Tibial artery (tissue), 4 donors: ENCODE measurements around the gene ZNF200.
"Not testable (repeated sequence)": the region's sequence is repeated elsewhere in the genome, so short reads cannot be mapped to it uniquely, and the experiment has no call there.

Experiments used
- DNase-seq, 2 donors: peaks; one replicate each; pipeline ENCODE4 v3.0.0-alpha.2; 2019
- H3K27ac ChIP-seq, 2 donors: fragments of 200-600 bp; sonication (generic) in 1 of 2; 1 replicate in 1 of 2; 2 replicates in 1 of 2; pipeline ENCODE4 v1.5.1; 2018 to 2019; ENCODE audit warnings: mild to moderate bottlenecking in 1 of 2
- H3K27me3 ChIP-seq, 2 donors: fragments of 200-600 bp; sonication (generic) in 1 of 2; one replicate each; pipeline versions ENCODE4 v1.5.1 to v1.6.0; 2016 to 2019
- H3K36me3 ChIP-seq, 3 donors: fragments of 200-600 bp; sonication (generic) in 2 of 3; one replicate each; pipeline ENCODE4 v1.5.1; 2016 to 2019; ENCODE audit warnings: mild to moderate bottlenecking in 2 of 3
- H3K4me1 ChIP-seq, 4 donors: fragments of 200-600 bp; sonication (generic) in 2 of 4; 1 replicate in 3 of 4; 2 replicates in 1 of 4; pipeline ENCODE4 v1.5.1; 2016 to 2019
- H3K4me3 ChIP-seq, 2 donors: fragments of 200-600 bp; sonication (generic) in 1 of 2; 1 replicate in 1 of 2; 2 replicates in 1 of 2; pipeline ENCODE4 v1.5.1; 2018 to 2019; ENCODE audit warnings: mild to moderate bottlenecking in 2 of 2
- H3K9me3 ChIP-seq, 3 donors: fragments of 200-600 bp; sonication (generic) in 1 of 3; one replicate each; pipeline ENCODE4 v1.5.1; 2016 to 2019
- CTCF ChIP-seq, 2 experiments: fragments of 200-600 bp in 1 of 2; fragments of 450-650 bp in 1 of 2; IDR thresholded peaks; one replicate each; pipeline ENCODE4 v1.5.1; 2017 to 2019; ENCODE audit warnings: antibody characterized with exemption in 2 of 2, mild to moderate bottlenecking in 1 of 2, moderate library complexity in 1 of 2
- intact Hi-C: fragments of 100-400 bp; cut with DNase I; formaldehyde crosslinking; loops from one replicate; pipeline ENCODE4 v1.15.0; 2023; ENCODE audit warnings: low total_unique reads

ZNF200 gene

DNA sequence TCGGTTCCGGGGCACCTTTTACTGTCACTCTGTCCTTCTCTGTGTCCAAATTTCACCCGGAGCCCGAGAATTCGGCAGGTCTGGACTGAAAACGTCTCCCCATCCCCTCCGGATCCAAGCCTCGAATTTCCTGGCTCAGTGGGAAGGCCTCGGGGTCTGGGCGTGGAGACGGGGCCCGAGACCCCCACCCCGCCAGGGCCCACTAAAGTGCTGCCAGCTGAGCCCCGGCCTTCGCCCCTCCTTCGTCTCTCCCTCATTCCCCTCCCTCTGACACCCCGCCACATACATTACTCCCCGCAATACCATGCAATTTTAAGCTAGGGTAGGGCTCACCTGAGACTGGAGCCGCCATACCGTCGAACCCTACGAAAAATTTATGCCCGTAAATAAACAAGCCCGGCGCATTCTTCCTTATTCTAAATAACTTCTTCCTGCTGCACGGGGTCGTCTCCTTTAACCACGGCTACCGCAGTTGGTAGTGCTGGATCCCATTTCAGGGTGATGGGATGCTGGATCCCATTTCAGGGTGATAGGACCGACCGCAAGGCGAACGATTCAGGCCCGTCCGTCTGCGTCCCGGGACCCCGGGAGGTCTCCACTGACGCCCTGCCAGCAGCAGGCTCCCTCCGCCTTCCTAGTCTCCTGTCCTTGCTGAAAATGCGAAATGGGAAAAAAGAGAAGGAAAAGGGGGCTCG lies 51.4 kb downstream of the ZNF200 start:
- no peak for TF ChIP-seq CTCF (IDR thresholded peaks at IDR 0.05)
- Histone ChIP-seq H3K27ac (no peak overlapping the region), H3K9me3 (no peaks in the 10 kb centered on the region), H3K27me3 (peaks cover 3 to 100% of the 10 kb centered on the region in 2 donors), H3K4me3 (no peak overlapping the region), H3K4me1 (peaks cover 0 to 22% (median 17%) of the 10 kb centered on the region in 4 donors), H3K36me3 (no peaks in the 10 kb centered on the region)
- intact Hi-C loops, result no loop called here
- DNase-seq, result no peak

DNA sequence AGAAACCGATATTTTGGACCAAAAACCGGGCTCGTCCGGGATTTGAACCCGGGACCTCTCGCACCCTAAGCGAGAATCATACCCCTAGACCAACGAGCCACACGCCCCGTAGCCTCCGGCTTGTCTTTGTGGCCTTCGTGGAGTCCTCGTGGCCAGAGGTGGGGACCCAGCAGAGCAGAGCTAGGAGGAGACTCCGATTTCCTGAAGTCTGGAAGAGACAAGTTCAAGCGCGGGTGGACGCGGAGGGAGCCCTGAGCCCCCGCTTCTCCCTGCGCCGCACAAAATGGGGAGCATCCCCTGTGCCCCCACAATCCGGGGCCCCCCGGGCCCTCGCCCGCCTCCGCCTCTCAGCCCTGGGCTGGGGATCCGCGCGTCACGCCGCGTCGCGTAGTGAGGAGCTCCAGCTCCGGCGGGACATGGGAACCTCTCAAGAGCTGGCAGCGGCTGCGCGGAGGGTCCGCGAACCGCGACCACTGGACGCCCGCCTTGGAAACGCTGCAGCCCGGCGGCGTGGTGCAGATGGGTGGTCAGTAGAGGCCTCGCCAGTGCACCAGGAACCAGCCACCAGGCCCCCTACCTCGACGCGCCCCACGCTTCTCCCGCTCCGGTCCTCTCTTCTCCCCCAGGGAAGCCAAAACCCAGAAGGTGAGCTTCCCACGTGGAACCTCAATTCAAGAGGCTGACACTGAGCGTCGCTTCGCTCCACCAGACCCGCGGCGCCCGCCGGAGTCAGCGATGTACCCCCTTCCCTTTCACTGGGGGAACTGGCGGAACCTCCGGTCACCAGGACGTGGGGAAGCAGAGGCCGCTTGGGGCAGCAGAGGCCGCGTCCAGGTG lies 52.1 kb downstream of the ZNF200 start:
- no peaks in the 10 kb centered on the region for H3K9me3 ChIP-seq
- H3K4me1 ChIP-seq, result peaks cover 0 to 16% (median 12%) of the 10 kb centered on the region in 4 donors
- no peak overlapping the region for H3K27ac ChIP-seq
- peak overlapping the region in 1 of 2 donors; percentile 14 for H3K4me3 ChIP-seq
- TF ChIP-seq CTCF (IDR thresholded peaks at IDR 0.05), result peak in 1 of 2 experiments; percentile 7
- peaks cover 0 to 100% of the 10 kb centered on the region in 2 donors for H3K27me3 ChIP-seq
- intact Hi-C loops, result no loop called here
- H3K36me3 ChIP-seq, result no peaks in the 10 kb centered on the region
- DNase-seq, result no peak

GRCh38 chr16:3182293-3182607 lies 52.7 kb downstream of the ZNF200 start:
- DNase-seq, H3K36me3 ChIP-seq, intact Hi-C loops, H3K27ac ChIP-seq, H3K9me3 ChIP-seq, H3K4me3 ChIP-seq: not testable (repeated sequence)
- Histone ChIP-seq H3K4me1 (peaks cover 0 to 16% (median 12%) of the 10 kb centered on the region in 4 donors), H3K27me3 (peaks cover 0 to 100% of the 10 kb centered on the region in 2 donors)

DNA sequence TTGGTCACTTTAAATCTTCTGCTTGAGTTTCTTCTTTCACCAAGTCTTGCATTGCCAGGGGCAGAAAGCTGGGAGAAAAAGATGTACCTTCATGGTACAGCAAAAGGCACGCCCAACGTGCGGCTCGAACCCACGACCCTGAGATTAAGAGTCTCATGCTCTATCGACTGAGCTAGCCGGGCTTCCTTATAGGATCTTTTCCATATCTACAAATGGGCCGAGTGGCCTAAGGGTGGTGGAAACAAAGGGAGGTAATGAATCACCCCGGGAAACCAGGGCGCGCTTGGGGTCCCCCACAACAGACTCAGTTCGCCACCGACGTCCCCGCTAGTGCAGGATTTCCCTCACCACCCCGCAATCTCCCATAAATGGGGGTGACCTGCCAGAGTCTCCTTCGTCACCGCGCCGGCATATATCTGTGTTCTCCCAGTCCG lies 54.5 kb downstream of the ZNF200 start:
- Histone ChIP-seq H3K4me1 (peaks cover 0 to 16% (median 12%) of the 10 kb centered on the region in 4 donors), H3K27ac (no peak overlapping the region), H3K27me3 (peaks cover 0 to 100% of the 10 kb centered on the region in 2 donors), H3K9me3 (no peaks in the 10 kb centered on the region), H3K36me3 (no peaks in the 10 kb centered on the region), H3K4me3 (no peak overlapping the region)
- no peak for DNase-seq
- TF ChIP-seq CTCF (IDR thresholded peaks at IDR 0.05), result no peak
- intact Hi-C loops, result no loop called here

- Histone ChIP-seq H3K4me3 (no peak overlapping the region), H3K27me3 (peaks cover 4 to 100% of the 10 kb centered on the region in 2 donors), H3K4me1 (peaks cover 0 to 18% (median 14%) of the 10 kb centered on the region in 4 donors), H3K36me3 (no peaks in the 10 kb centered on the region), H3K27ac (no peak overlapping the region), H3K9me3 (no peaks in the 10 kb centered on the region)
- no peak for TF ChIP-seq CTCF (IDR thresholded peaks at IDR 0.05)
- DNase-seq, result no peak
- intact Hi-C loops, result no loop called here
Observed at GRCh38 chr16:3179651-3180050, 55.3 kb downstream of the ZNF200 start.
